ENCODE measurements around the gene UBE2J1.

Gene UBE2J1

DNA sequence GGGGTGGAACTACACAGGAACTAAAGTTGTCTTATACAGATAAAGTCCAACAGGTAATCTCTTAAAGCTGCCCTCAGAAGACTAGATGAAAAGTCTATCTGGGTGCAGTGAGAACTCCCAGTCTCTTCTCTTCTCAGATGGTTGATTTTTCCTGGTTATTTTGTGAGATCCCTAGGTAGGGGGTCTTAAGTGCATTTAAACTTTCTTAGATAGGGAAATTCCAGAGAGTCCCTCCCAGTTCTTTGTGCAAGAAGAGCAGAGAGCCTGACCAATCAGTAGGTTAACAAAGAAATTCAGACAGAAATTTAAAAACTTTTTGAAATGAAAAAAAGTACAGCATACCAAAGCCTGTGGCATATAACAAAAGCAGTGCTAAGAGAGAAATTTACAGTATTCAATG, 35.5 kb downstream of the UBE2J1 start:
- in situ Hi-C loops (cut with MboI; ENCODE audit: low sequenced_read_pairs, unreplicated experiment): no loop called here
- TF ChIP-seq, protein P1, sequence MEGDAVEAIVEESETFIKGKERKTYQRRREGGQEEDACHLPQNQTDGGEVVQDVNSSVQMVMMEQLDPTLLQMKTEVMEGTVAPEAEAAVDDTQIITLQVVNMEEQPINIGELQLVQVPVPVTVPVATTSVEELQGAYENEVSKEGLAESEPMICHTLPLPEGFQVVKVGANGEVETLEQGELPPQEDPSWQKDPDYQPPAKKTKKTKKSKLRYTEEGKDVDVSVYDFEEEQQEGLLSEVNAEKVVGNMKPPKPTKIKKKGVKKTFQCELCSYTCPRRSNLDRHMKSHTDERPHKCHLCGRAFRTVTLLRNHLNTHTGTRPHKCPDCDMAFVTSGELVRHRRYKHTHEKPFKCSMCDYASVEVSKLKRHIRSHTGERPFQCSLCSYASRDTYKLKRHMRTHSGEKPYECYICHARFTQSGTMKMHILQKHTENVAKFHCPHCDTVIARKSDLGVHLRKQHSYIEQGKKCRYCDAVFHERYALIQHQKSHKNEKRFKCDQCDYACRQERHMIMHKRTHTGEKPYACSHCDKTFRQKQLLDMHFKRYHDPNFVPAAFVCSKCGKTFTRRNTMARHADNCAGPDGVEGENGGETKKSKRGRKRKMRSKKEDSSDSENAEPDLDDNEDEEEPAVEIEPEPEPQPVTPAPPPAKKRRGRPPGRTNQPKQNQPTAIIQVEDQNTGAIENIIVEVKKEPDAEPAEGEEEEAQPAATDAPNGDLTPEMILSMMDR (IDR thresholded peaks at IDR 0.05; ENCODE audit: borderline replicate concordance, control extremely low read depth, extremely low read depth, insufficient read depth, missing control alignments): no peak
- DNase-seq (ENCODE audit: low spot score): no peak

DNA sequence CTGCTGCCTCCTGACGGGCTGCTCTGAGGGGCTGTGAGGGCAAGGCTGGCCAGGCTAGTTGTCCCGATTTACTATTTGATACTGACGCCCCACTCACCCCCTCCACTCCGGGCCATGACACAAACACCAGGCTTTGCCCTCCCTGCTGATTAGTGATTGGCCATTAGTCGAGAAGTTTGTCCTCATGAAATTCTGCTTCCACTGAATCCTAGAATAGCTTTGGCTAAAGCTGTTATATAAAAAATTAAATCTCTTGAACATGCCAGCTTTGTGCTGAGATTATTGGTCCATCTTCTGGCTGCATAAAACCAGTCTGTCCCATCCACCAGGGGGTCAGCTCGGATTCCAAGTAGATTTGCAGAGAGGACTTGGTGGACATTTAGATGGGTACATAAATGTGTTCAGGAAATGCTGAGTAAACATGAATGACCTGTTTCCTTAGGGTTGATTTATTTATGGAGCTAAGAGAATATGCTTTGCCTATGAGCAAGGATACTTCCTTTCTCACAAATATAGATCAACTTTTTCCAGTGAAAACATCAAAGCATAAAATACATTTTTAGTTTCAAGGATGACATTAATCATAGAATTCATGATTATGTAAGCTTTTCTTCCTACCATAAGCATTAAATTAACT, 37.2 kb downstream of the UBE2J1 start, which contains the start of gene GABRR2:
Gene GABRR2, minus strand, starts transcription at position 51 of the 637 bp plus-strand sequence. CDS start 134 bp downstream, outside the sequence.
- no peak for DNase-seq (ENCODE audit: low spot score)
- in situ Hi-C loops (cut with MboI; ENCODE audit: low sequenced_read_pairs, unreplicated experiment): no loop called here
- TF ChIP-seq, protein P1 (IDR thresholded peaks at IDR 0.05; ENCODE audit: borderline replicate concordance, control extremely low read depth, extremely low read depth, insufficient read depth, missing control alignments): no peak

DNA sequence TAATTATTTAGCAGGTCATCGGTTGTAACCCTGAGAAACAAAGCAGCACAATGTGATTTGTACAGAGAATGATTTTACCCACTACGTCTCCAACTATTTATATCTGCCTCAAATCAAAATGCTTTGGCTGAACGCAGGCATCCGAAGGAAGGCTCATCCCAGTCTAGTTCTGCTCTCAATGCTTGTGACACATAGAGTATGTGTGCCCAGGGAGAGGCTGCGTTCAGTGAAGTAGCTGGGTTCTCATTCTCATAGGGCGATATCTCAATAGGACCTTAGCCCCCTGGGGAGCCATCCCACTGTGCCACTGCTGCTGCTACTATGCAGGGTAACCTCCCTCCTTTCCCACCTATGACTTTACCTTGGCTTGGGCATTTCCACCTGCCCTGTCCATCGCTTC, 37.8 kb downstream of the UBE2J1 start:
- in situ Hi-C loops (cut with MboI; ENCODE audit: low sequenced_read_pairs, unreplicated experiment): no loop called here
- no peak for DNase-seq (ENCODE audit: low spot score)
- TF ChIP-seq, protein P1 (IDR thresholded peaks at IDR 0.05; ENCODE audit: borderline replicate concordance, control extremely low read depth, extremely low read depth, insufficient read depth, missing control alignments): no peak

DNA sequence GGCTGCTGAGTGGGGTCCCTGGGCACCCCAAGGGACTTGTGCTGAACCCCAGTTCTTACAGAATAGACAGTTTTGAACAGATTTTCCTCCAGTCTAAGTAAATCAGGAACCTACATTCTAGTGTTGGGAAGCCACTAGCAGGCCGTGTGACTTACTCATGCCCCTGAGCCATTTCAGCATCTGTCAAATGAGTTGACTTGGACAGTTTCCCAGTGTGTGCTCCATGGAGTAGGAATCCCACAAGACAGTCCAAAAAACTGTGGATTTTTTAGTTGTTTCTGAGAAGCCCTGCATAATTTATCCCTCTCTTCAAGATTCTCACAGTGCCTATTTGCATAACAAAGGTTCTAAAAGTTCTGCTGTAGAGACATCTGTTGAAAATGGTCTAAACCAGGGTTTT, 39.5 kb downstream of the UBE2J1 start:
- no peak for DNase-seq (ENCODE audit: low spot score)
- TF ChIP-seq, protein P1 (IDR thresholded peaks at IDR 0.05; ENCODE audit: borderline replicate concordance, control extremely low read depth, extremely low read depth, insufficient read depth, missing control alignments): no peak
- in situ Hi-C loops (cut with MboI; ENCODE audit: low sequenced_read_pairs, unreplicated experiment): no loop called here

DNA sequence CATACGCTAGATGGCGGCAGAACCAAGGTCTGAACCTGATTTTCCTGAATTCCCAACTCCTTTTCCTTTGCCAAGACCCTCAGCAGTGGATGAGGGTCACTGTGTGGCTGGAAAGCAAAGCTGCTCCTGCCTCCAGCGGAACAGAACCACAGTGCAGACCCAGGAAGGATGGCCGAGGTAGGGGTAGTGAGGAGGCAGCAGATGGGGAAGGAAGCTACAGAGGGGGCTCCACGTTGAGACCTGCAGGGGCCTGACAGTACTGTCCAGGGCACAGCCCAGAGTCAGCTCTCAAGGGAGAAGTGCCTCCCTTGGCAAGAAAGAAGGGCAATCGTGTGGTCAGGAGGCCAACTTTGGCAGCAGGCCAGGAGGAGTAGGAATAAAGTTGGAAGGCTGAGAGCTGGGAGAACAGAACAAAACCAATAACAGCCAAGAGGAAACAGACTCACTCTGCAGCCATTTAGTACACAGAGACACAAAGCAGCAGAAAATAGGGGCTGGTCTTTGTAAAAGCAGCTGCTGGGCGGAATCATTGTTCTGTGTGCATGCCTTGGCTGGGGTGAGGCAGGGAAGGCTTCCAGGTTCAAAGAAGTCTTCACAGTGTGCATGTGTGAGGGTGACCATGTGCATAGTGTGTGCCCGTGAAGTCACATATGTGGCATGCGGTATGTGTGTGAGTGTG, 40.5 kb downstream of the UBE2J1 start:
- no peak for DNase-seq (ENCODE audit: low spot score)
- TF ChIP-seq, protein P1 (IDR thresholded peaks at IDR 0.05; ENCODE audit: borderline replicate concordance, control extremely low read depth, extremely low read depth, insufficient read depth, missing control alignments): no peak
- in situ Hi-C loops (cut with MboI; ENCODE audit: low sequenced_read_pairs, unreplicated experiment): no loop called here

DNA sequence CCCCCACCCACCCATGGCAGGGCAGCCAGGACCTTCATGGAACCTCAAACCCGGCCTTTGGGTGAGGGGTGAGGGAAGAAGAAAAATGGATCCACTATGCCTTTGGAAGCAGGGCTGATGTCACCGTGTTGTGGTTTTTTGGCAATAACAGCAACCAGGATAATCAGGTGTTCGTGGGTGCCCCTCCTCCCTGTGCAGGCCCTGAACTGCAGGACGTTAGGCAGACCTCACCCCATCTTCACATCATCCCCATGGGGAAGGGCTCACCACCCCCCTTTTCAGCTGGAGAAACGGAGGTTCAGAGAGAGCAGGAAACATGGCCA, 41.0 kb downstream of the UBE2J1 start:
- DNase-seq (ENCODE audit: low spot score): no peak
- in situ Hi-C loops (cut with MboI; ENCODE audit: low sequenced_read_pairs, unreplicated experiment): no loop called here
- TF ChIP-seq, protein P1 (IDR thresholded peaks at IDR 0.05; ENCODE audit: borderline replicate concordance, control extremely low read depth, extremely low read depth, insufficient read depth, missing control alignments): no peak

Measured in GM13976 (cell line).